ENCODE measurements around the gene FER. TPM values are rescaled to one million over a fixed set of nuclear protein-coding genes. Genes with fewer than 3 reads are reported as not detected.
A peak's percentile ranks its signal among the peaks of the same experiment; 100 is the strongest.
"Not testable (repeated sequence)": the region's sequence is repeated elsewhere in the genome, so short reads cannot be mapped to it uniquely, and the experiment has no call there.

The FER gene
- total RNA-seq, 1 experiment from 2014 or later, result 29.3 TPM

- no peak for DNase-seq (ENCODE audit: low spot score)
Measured at GRCh38 chr5:109035436-109035835, 287.7 kb downstream of the FER start.

- DNase-seq (ENCODE audit: low spot score), result peak; percentile 33
Measured at GRCh38 chr5:109038209-109038840, 290.6 kb downstream of the FER start.

- no peak for DNase-seq (ENCODE audit: low spot score)
Measured at GRCh38 chr5:109041317-109041716, 293.6 kb downstream of the FER start.

GRCh38 chr5:109045710-109046109, 298.0 kb downstream of the FER start:
- DNase-seq (ENCODE audit: low spot score), result no peak

GRCh38 chr5:109049565-109049964, 301.9 kb downstream of the FER start:
- no peak for DNase-seq (ENCODE audit: low spot score)

GRCh38 chr5:109050321-109050720, 302.6 kb downstream of the FER start:
- not testable (repeated sequence) for DNase-seq (ENCODE audit: low spot score)

GRCh38 chr5:109052216-109052615, 304.5 kb downstream of the FER start:
- DNase-seq (ENCODE audit: low spot score), result not testable (repeated sequence)

GRCh38 chr5:109053995-109054417, 306.3 kb downstream of the FER start:
- no peak for DNase-seq (ENCODE audit: low spot score)

GRCh38 chr5:109060378-109061025, 312.8 kb downstream of the FER start:
- no peak for DNase-seq (ENCODE audit: low spot score)

- DNase-seq (ENCODE audit: low spot score), result no peak
Measured at GRCh38 chr5:109062664-109063063, 315.0 kb downstream of the FER start.

GRCh38 chr5:109063223-109063622, 315.5 kb downstream of the FER start:
- DNase-seq (ENCODE audit: low spot score), result no peak

- DNase-seq (ENCODE audit: low spot score), result no peak
Measured at GRCh38 chr5:109076741-109077140, 329.0 kb downstream of the FER start.

GRCh38 chr5:109078448-109078847, 330.8 kb downstream of the FER start:
- no peak for DNase-seq (ENCODE audit: low spot score)

GRCh38 chr5:109080481-109080880, 332.8 kb downstream of the FER start:
- no peak for DNase-seq (ENCODE audit: low spot score)

- DNase-seq (ENCODE audit: low spot score), result no peak
Measured at GRCh38 chr5:109080896-109081295, 333.2 kb downstream of the FER start.

GRCh38 chr5:109083937-109084336, 336.2 kb downstream of the FER start:
- DNase-seq (ENCODE audit: low spot score), result no peak

GRCh38 chr5:109089191-109089590, 341.5 kb downstream of the FER start:
- DNase-seq (ENCODE audit: low spot score), result no peak

- DNase-seq (ENCODE audit: low spot score), result no peak
Measured at GRCh38 chr5:109099081-109099480, 351.4 kb downstream of the FER start.

- no peak for DNase-seq (ENCODE audit: low spot score)
Measured at GRCh38 chr5:109100971-109101370, 353.3 kb downstream of the FER start.

- no peak for DNase-seq (ENCODE audit: low spot score)
Measured at GRCh38 chr5:109102096-109102690, 354.5 kb downstream of the FER start.

GRCh38 chr5:109105631-109106267, 358.1 kb downstream of the FER start:
- peak; percentile 55 for DNase-seq (ENCODE audit: low spot score)

- no peak for DNase-seq (ENCODE audit: low spot score)
Measured at GRCh38 chr5:109111680-109112079, 364.0 kb downstream of the FER start.

- no peak for DNase-seq (ENCODE audit: low spot score)
Measured at GRCh38 chr5:109113608-109114007, 365.9 kb downstream of the FER start.

Data from A172 (cell line).